ENCODE measurements around the gene MYH11.

DNA sequence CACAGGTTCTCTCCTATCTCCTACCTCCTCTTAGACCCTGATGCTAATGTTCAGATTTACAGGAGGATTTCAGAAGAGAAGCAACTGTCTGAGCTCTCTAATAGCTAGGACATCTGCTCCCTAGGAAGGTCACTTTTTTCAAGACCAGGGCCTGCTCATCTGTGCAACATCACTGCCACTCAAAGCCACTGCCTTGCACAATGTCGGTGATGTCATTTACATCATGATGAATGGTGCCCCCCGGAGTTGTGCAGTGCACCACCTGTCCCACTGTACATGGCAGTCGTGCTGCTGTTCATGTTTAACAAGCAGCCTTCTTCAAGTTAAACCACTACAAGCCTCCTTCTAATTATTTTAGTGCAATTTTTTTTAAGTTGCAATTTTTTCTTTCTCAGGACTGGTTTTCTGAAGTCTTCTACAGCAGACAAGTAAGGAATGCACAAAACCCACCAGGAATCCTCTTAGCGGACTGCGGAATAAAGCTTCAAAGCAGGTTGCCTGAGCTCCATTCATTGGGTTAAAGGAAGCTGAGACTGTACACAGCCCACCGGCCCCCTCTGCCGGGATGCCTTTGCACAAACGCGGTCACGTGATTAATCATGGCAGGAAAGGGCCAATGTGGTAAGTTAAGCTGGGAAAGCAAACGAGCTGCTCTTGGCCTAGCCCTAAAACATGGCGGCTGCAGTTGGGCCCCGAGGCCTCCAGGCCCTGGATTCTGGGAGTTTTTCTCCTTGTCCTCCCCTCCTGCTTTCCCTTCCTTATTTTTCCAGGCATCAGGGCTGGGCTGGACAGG is 74.1 kb downstream of the MYH11 start:
- TF ChIP-seq, protein P1, sequence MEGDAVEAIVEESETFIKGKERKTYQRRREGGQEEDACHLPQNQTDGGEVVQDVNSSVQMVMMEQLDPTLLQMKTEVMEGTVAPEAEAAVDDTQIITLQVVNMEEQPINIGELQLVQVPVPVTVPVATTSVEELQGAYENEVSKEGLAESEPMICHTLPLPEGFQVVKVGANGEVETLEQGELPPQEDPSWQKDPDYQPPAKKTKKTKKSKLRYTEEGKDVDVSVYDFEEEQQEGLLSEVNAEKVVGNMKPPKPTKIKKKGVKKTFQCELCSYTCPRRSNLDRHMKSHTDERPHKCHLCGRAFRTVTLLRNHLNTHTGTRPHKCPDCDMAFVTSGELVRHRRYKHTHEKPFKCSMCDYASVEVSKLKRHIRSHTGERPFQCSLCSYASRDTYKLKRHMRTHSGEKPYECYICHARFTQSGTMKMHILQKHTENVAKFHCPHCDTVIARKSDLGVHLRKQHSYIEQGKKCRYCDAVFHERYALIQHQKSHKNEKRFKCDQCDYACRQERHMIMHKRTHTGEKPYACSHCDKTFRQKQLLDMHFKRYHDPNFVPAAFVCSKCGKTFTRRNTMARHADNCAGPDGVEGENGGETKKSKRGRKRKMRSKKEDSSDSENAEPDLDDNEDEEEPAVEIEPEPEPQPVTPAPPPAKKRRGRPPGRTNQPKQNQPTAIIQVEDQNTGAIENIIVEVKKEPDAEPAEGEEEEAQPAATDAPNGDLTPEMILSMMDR (IDR thresholded peaks at IDR 0.05), result no peak
- TF ChIP-seq POLR2A (IDR thresholded peaks at IDR 0.05), result no peak
